Stimulated activated CD4-positive, alpha-beta T cell treated with anti-CD3 and anti-CD28 coated beads, Interleukin-12 subunit alpha, Interleukin-12 subunit beta, amount 100 ng/mL, for 4 hours (primary cell): ENCODE data around the gene SLC2A9.
"Not testable (repeated sequence)": the region's sequence is repeated elsewhere in the genome, so short reads cannot be mapped to it uniquely, and the experiment has no call there.

ENCODE experiments used
- DNase-seq: peaks from one replicate; pipeline ENCODE4 v3.0.0-alpha.2; 2020

The SLC2A9 gene

GRCh38 chr4:9994246-9994847 lies 26.9 kb downstream of the SLC2A9 start:
- no peak for DNase-seq

GRCh38 chr4:9989918-9990635 lies 31.2 kb downstream of the SLC2A9 start:
- DNase-seq: no peak

GRCh38 chr4:9988933-9989332 lies 32.4 kb downstream of the SLC2A9 start:
- DNase-seq: no peak

- DNase-seq: no peak
Observed at GRCh38 chr4:9988363-9988749, 32.9 kb downstream of the SLC2A9 start.

GRCh38 chr4:9987749-9988362 lies 33.4 kb downstream of the SLC2A9 start:
- DNase-seq: no peak

- DNase-seq: no peak
Observed at GRCh38 chr4:9984621-9985020, 36.7 kb downstream of the SLC2A9 start.

GRCh38 chr4:9983211-9983610 lies 38.1 kb downstream of the SLC2A9 start:
- DNase-seq: no peak

- DNase-seq: not testable (repeated sequence)
Observed at GRCh38 chr4:9981899-9982298, 39.4 kb downstream of the SLC2A9 start.

- no peak for DNase-seq
Observed at GRCh38 chr4:9980898-9981297, 40.4 kb downstream of the SLC2A9 start.

- no peak for DNase-seq
Observed at GRCh38 chr4:9979101-9979701, 42.1 kb downstream of the SLC2A9 start.

- no peak for DNase-seq
Observed at GRCh38 chr4:9977518-9978031, 43.7 kb downstream of the SLC2A9 start.

GRCh38 chr4:9976781-9977180 lies 44.5 kb downstream of the SLC2A9 start:
- no peak for DNase-seq

GRCh38 chr4:9976293-9976692 lies 45.0 kb downstream of the SLC2A9 start:
- no peak for DNase-seq

GRCh38 chr4:9971711-9972110 lies 49.6 kb downstream of the SLC2A9 start:
- no peak for DNase-seq

- DNase-seq: no peak
Observed at GRCh38 chr4:9970399-9971011, 50.8 kb downstream of the SLC2A9 start.

- DNase-seq: no peak
Observed at GRCh38 chr4:9969526-9970398, 51.5 kb downstream of the SLC2A9 start.

- no peak for DNase-seq
Observed at GRCh38 chr4:9968472-9968871, 52.8 kb downstream of the SLC2A9 start.

- DNase-seq: no peak
Observed at GRCh38 chr4:9964879-9965278, 56.4 kb downstream of the SLC2A9 start.

- no peak for DNase-seq
Observed at GRCh38 chr4:9963328-9963727, 58.0 kb downstream of the SLC2A9 start.

GRCh38 chr4:9962611-9963314 lies 58.5 kb downstream of the SLC2A9 start:
- DNase-seq: no peak

GRCh38 chr4:9954468-9954867 lies 66.8 kb downstream of the SLC2A9 start:
- DNase-seq: no peak

GRCh38 chr4:9953089-9953488 lies 68.2 kb downstream of the SLC2A9 start:
- DNase-seq: no peak
